WTC11 (cell line): ENCODE data around the gene ST8SIA3. TPM values are rescaled to one million over a fixed set of nuclear protein-coding genes. Genes with fewer than 3 reads are reported as not detected.
A peak's percentile ranks its signal among the peaks of the same experiment; 100 is the strongest.

Source experiments
- ATAC-seq: fragments of 200-7000 bp; cut with Tn5 transposase; 2 replicates; pipeline ENCODE4 v1.10.0; 2021; ENCODE audit warnings: mild to moderate bottlenecking, moderate library complexity
- Bru-seq: library from RNA; stranded (reverse); fragments of 400-500 nt; gene quantifications from one replicate; lab custom pipeline; 2021; lab: Mats Ljungman, UMichigan
- CTCF ChIA-PET: fragments of 300-600 bp; sonication (Branson Sonifier 250); formaldehyde crosslinking; loops from one replicate; lab custom pipeline; 2021; ENCODE audit warnings: antibody characterized with exemption; lab: Charles Lee
- POLR2A ChIA-PET: fragments of 350-600 bp; sonication (Branson Sonifier 250); formaldehyde crosslinking; loops from one replicate; lab custom pipeline; 2021; ENCODE audit warnings: antibody characterized with exemption; lab: Charles Lee
- DNase-seq: peaks from one replicate; pipeline ENCODE4 v3.0.0; 2021; ENCODE audit warnings: low spot score
- H3K27ac Mint-ChIP-seq: 2 replicates; pipeline ENCODE4 v1.8.0; 2021; ENCODE audit warnings: mixed read lengths
- H3K27me3 Mint-ChIP-seq: 2 replicates; pipeline ENCODE4 v1.8.0; 2021; ENCODE audit warnings: low read depth, mild to moderate bottlenecking, moderate library complexity, mixed read lengths
- H3K36me3 Mint-ChIP-seq: 2 replicates; pipeline ENCODE4 v1.8.0; 2021; ENCODE audit warnings: mixed read lengths
- H3K4me1 Mint-ChIP-seq: 2 replicates; pipeline ENCODE4 v1.8.0; 2022; ENCODE audit warnings: mixed read lengths
- H3K4me3 Mint-ChIP-seq: 2 replicates; pipeline ENCODE4 v1.8.0; 2021; ENCODE audit warnings: mild to moderate bottlenecking, moderate library complexity, mixed read lengths
- H3K9me3 Mint-ChIP-seq: 2 replicates; pipeline ENCODE4 v1.8.0; 2021; ENCODE audit warnings: mixed read lengths
- GTF2I ChIP-seq: fragments of 250-450 bp; sonication (Bioruptor Pico); conservative IDR thresholded peaks from 2 replicates; pipeline ENCODE4 v1.4.0; 2021; ENCODE audit warnings: mild to moderate bottlenecking
- IRF2 ChIP-seq: sonication (generic); formaldehyde crosslinking; IDR thresholded peaks from 2 replicates; pipeline ENCODE4 v1.8.0; 2022; ENCODE audit warnings: low read depth, missing genetic modification reagents, borderline replicate concordance
- NFE2L1 ChIP-seq: sonication (generic); formaldehyde crosslinking; IDR thresholded peaks from 2 replicates; pipeline ENCODE4 v1.8.1; 2023; ENCODE audit warnings: missing genetic modification reagents
- RORB ChIP-seq: fragments of 250-450 bp; sonication (Bioruptor Pico); IDR thresholded peaks from 2 replicates; pipeline ENCODE4 v1.9.0; 2021; ENCODE audit warnings: mild to moderate bottlenecking
- SOX15 ChIP-seq: fragments of 250-450 bp; sonication (Bioruptor Pico); IDR thresholded peaks from 2 replicates; pipeline ENCODE4 v1.9.0; 2021; ENCODE audit warnings: mild to moderate bottlenecking
- long read RNA-seq, 3 experiments: library from RNA in 1 of 3; library from capped mRNA in 1 of 3; library from polyadenylated mRNA in 1 of 3; unstranded in 2 of 3; stranded (forward) in 1 of 3; transcript quantifications; one replicate each; pipeline ENCODE4 v2.0.0, GENCODE V29; 2021
- total RNA-seq: library from RNA; stranded (reverse); gene quantifications from 3 replicates; pipeline ENCODE4 v1.2.3, GENCODE V29; 2021
- TF ChIP-seq, protein P1 (sequence below): sonication (generic); formaldehyde crosslinking; IDR thresholded peaks from 2 replicates; pipeline ENCODE4 v1.8.1; 2023; ENCODE audit warnings: mild to moderate bottlenecking, missing genetic modification reagents
- TF ChIP-seq, protein P2 (sequence below): fragments of 200-600 bp; IDR thresholded peaks from 2 replicates; pipeline ENCODE4 v1.8.0; 2022; ENCODE audit warnings: antibody characterized with exemption
- TF ChIP-seq, protein P3 (sequence below): fragments of 250-450 bp; sonication (Bioruptor Pico); IDR thresholded peaks from 2 replicates; pipeline ENCODE4 v2.1.2; 2022; ENCODE audit warnings: mild to moderate bottlenecking, moderate library complexity
- TF ChIP-seq, protein P4 (sequence below): sonication (generic); formaldehyde crosslinking; IDR thresholded peaks from 2 replicates; pipeline ENCODE4 v1.8.0; 2022; ENCODE audit warnings: missing genetic modification reagents
- TF ChIP-seq, protein P5 (sequence below): sonication (generic); formaldehyde crosslinking; IDR thresholded peaks from 2 replicates; pipeline ENCODE4 v1.8.1; 2023; ENCODE audit warnings: mild to moderate bottlenecking, missing genetic modification reagents, borderline replicate concordance
- TF ChIP-seq, protein P6 (sequence below): sonication (generic); formaldehyde crosslinking; IDR thresholded peaks from 2 replicates; pipeline ENCODE4 v1.8.1; 2022; ENCODE audit warnings: low read depth, mild to moderate bottlenecking, moderate library complexity, missing genetic modification reagents, borderline replicate concordance
- TF ChIP-seq, protein P7 (sequence below): fragments of 250-450 bp; sonication (Bioruptor Pico); conservative IDR thresholded peaks from 2 replicates; pipeline ENCODE4 v1.9.0; 2021; ENCODE audit warnings: mild to moderate bottlenecking

The ST8SIA3 gene, protein sequence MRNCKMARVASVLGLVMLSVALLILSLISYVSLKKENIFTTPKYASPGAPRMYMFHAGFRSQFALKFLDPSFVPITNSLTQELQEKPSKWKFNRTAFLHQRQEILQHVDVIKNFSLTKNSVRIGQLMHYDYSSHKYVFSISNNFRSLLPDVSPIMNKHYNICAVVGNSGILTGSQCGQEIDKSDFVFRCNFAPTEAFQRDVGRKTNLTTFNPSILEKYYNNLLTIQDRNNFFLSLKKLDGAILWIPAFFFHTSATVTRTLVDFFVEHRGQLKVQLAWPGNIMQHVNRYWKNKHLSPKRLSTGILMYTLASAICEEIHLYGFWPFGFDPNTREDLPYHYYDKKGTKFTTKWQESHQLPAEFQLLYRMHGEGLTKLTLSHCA
- total RNA-seq (2.3 to 2.8 TPM (median 2.4 TPM) in 3 replicates), Bru-seq, nascent RNA (percentile 49 among the genes with signal in this experiment)
- long read RNA-seq, experiment 1, full-length matches to known transcripts: 9 of 12 reads
- long read RNA-seq, experiment 1, partial matches to known transcripts: 2 of 12 reads
- long read RNA-seq, experiment 1, other reads (novel, unspliced or antisense): 1 of 12 reads
- long read RNA-seq, experiment 2, full-length matches to known transcripts: 2 of 9 reads
- long read RNA-seq, experiment 2, partial matches to known transcripts: 0 of 9 reads
- long read RNA-seq, experiment 2, other reads (novel, unspliced or antisense): 7 of 9 reads
- long read RNA-seq, experiment 3, partial matches to known transcripts: 2 of 2 reads
- long read RNA-seq, experiment 3, other reads (novel, unspliced or antisense): 0 of 2 reads

- H3K9me3 Mint-ChIP-seq: no peaks in the 10 kb centered on the region
- peak; percentile 10; the same call in 1 of the 2 replicates for ATAC-seq
- POLR2A ChIA-PET: no interaction called here
Measured at GRCh38 chr18:57352271-57352701, at the start of gene ST8SIA3. Gene ST8SIA3 (plus strand): TSS chr18:57352557. CDS start chr18:57352847, 290 bp downstream.

GRCh38 chr18:57311472-57311871 is 40.9 kb upstream of the ST8SIA3 start:
- H3K27me3 Mint-ChIP-seq: peaks cover 3% of the 10 kb centered on the region
- H3K36me3 Mint-ChIP-seq: no peaks in the 10 kb centered on the region
- no peaks in the 10 kb centered on the region for H3K9me3 Mint-ChIP-seq
- no peak overlapping the region for H3K4me3 Mint-ChIP-seq
- H3K4me1 Mint-ChIP-seq: no peaks in the 10 kb centered on the region
- ChIA-PET CTCF (no interaction called here), POLR2A (no interaction called here)
- H3K27ac Mint-ChIP-seq: no peak overlapping the region
- DNase-seq: no peak
- ATAC-seq: no peak
- TF ChIP-seq, protein P1, sequence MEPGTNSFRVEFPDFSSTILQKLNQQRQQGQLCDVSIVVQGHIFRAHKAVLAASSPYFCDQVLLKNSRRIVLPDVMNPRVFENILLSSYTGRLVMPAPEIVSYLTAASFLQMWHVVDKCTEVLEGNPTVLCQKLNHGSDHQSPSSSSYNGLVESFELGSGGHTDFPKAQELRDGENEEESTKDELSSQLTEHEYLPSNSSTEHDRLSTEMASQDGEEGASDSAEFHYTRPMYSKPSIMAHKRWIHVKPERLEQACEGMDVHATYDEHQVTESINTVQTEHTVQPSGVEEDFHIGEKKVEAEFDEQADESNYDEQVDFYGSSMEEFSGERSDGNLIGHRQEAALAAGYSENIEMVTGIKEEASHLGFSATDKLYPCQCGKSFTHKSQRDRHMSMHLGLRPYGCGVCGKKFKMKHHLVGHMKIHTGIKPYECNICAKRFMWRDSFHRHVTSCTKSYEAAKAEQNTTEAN: no peak
- no peak for TF ChIP-seq RORB (CRISPR knock-in tag)
- TF ChIP-seq GTF2I (CRISPR knock-in tag): no peak
- TF ChIP-seq, protein P2, sequence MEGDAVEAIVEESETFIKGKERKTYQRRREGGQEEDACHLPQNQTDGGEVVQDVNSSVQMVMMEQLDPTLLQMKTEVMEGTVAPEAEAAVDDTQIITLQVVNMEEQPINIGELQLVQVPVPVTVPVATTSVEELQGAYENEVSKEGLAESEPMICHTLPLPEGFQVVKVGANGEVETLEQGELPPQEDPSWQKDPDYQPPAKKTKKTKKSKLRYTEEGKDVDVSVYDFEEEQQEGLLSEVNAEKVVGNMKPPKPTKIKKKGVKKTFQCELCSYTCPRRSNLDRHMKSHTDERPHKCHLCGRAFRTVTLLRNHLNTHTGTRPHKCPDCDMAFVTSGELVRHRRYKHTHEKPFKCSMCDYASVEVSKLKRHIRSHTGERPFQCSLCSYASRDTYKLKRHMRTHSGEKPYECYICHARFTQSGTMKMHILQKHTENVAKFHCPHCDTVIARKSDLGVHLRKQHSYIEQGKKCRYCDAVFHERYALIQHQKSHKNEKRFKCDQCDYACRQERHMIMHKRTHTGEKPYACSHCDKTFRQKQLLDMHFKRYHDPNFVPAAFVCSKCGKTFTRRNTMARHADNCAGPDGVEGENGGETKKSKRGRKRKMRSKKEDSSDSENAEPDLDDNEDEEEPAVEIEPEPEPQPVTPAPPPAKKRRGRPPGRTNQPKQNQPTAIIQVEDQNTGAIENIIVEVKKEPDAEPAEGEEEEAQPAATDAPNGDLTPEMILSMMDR: no peak
- TF ChIP-seq, protein P3, sequence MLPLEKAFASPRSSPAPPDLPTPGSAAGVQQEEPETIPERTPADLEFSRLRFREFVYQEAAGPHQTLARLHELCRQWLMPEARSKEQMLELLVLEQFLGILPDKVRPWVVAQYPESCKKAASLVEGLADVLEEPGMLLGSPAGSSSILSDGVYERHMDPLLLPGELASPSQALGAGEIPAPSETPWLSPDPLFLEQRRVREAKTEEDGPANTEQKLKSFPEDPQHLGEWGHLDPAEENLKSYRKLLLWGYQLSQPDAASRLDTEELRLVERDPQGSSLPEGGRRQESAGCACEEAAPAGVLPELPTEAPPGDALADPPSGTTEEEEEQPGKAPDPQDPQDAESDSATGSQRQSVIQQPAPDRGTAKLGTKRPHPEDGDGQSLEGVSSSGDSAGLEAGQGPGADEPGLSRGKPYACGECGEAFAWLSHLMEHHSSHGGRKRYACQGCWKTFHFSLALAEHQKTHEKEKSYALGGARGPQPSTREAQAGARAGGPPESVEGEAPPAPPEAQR: no peak
- no peak for TF ChIP-seq SOX15
- TF ChIP-seq IRF2 (CRISPR knock-in tag): no peak
- TF ChIP-seq, protein P4, sequence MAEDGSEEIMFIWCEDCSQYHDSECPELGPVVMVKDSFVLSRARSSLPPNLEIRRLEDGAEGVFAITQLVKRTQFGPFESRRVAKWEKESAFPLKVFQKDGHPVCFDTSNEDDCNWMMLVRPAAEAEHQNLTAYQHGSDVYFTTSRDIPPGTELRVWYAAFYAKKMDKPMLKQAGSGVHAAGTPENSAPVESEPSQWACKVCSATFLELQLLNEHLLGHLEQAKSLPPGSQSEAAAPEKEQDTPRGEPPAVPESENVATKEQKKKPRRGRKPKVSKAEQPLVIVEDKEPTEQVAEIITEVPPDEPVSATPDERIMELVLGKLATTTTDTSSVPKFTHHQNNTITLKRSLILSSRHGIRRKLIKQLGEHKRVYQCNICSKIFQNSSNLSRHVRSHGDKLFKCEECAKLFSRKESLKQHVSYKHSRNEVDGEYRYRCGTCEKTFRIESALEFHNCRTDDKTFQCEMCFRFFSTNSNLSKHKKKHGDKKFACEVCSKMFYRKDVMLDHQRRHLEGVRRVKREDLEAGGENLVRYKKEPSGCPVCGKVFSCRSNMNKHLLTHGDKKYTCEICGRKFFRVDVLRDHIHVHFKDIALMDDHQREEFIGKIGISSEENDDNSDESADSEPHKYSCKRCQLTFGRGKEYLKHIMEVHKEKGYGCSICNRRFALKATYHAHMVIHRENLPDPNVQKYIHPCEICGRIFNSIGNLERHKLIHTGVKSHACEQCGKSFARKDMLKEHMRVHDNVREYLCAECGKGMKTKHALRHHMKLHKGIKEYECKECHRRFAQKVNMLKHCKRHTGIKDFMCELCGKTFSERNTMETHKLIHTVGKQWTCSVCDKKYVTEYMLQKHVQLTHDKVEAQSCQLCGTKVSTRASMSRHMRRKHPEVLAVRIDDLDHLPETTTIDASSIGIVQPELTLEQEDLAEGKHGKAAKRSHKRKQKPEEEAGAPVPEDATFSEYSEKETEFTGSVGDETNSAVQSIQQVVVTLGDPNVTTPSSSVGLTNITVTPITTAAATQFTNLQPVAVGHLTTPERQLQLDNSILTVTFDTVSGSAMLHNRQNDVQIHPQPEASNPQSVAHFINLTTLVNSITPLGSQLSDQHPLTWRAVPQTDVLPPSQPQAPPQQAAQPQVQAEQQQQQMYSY (CRISPR knock-in tag): no peak

More at GRCh38 chr18:57352271-57352701, at the start of gene ST8SIA3:
- H3K4me1 Mint-ChIP-seq: peaks cover 22% of the 10 kb centered on the region
- CTCF ChIA-PET: interaction anchor here (1.2 to 2.5 kb wide), 2 partner anchors 86 to 114 kb away, joined by 3 to 11 read pairs; no protein-coding TSS in a partner anchor
- peak; percentile 20 for DNase-seq
- no peak within 1 kb of the TSS for H3K27ac Mint-ChIP-seq
- peak within 1 kb of the TSS; percentile 94 for H3K4me3 Mint-ChIP-seq
- H3K36me3 Mint-ChIP-seq: no peaks in the 10 kb centered on the region
- peaks cover 40% of the 10 kb centered on the region for H3K27me3 Mint-ChIP-seq
- TF ChIP-seq, protein P5, sequence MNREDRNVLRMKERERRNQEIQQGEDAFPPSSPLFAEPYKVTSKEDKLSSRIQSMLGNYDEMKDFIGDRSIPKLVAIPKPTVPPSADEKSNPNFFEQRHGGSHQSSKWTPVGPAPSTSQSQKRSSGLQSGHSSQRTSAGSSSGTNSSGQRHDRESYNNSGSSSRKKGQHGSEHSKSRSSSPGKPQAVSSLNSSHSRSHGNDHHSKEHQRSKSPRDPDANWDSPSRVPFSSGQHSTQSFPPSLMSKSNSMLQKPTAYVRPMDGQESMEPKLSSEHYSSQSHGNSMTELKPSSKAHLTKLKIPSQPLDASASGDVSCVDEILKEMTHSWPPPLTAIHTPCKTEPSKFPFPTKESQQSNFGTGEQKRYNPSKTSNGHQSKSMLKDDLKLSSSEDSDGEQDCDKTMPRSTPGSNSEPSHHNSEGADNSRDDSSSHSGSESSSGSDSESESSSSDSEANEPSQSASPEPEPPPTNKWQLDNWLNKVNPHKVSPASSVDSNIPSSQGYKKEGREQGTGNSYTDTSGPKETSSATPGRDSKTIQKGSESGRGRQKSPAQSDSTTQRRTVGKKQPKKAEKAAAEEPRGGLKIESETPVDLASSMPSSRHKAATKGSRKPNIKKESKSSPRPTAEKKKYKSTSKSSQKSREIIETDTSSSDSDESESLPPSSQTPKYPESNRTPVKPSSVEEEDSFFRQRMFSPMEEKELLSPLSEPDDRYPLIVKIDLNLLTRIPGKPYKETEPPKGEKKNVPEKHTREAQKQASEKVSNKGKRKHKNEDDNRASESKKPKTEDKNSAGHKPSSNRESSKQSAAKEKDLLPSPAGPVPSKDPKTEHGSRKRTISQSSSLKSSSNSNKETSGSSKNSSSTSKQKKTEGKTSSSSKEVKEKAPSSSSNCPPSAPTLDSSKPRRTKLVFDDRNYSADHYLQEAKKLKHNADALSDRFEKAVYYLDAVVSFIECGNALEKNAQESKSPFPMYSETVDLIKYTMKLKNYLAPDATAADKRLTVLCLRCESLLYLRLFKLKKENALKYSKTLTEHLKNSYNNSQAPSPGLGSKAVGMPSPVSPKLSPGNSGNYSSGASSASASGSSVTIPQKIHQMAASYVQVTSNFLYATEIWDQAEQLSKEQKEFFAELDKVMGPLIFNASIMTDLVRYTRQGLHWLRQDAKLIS (CRISPR knock-in tag): no peak
- TF ChIP-seq, protein P6, sequence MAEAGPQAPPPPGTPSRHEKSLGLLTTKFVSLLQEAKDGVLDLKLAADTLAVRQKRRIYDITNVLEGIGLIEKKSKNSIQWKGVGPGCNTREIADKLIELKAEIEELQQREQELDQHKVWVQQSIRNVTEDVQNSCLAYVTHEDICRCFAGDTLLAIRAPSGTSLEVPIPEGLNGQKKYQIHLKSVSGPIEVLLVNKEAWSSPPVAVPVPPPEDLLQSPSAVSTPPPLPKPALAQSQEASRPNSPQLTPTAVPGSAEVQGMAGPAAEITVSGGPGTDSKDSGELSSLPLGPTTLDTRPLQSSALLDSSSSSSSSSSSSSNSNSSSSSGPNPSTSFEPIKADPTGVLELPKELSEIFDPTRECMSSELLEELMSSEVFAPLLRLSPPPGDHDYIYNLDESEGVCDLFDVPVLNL: no peak
- no peak for TF ChIP-seq NFE2L1 (CRISPR knock-in tag)
- no peak for TF ChIP-seq RORB (CRISPR knock-in tag)
- TF ChIP-seq, protein P7, sequence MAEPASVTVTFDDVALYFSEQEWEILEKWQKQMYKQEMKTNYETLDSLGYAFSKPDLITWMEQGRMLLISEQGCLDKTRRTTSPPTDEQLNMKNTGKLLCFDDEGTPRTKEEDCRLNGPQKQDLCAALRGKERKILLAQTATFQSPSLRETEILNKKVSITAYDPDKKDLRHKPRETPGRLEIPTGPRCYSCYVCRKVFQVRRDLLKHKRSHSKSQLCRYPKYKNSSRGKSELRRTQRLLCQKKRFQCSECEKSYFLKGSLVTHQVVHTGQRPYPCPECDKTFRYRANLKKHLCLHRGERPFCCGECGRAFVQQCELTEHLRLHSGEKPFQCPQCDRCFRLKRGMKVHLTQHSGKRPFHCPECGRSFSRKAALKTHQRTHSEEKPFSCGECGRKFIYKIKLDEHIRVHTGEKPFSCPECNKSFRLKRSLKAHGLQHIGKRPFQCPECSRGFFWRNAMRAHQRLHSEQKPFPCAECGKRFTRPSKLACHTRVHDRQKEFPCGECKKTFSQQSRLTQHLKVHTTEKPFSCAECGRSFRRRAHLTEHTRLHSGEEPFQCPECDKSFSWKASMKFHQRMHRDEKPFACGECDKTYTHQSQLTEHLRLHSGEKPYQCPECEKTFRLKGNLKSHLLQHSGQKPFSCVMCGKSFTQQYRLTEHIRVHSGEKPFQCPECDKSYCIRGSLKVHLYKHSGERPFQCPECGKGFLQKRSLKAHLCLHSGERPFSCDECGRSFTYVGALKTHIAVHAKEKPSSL: no peak
